HepG2 (cell line): ENCODE results near the gene SSC4D. TPM values are rescaled to one million over a fixed set of nuclear protein-coding genes. Genes with fewer than 3 reads are reported as not detected.

Experiments
- ARHGAP35 ChIP-seq: sonication (generic); formaldehyde crosslinking; IDR thresholded peaks from 2 replicates; pipeline ENCODE4 v1.9.0; 2022; ENCODE audit warnings: mild to moderate bottlenecking, inconsistent platforms, moderate library complexity, missing genetic modification reagents, borderline replicate concordance
- ATF6 ChIP-seq: sonication (generic); formaldehyde crosslinking; conservative IDR thresholded peaks from 2 replicates; pipeline ENCODE4 v1.4.0; 2020; ENCODE audit warnings: missing genetic modification reagents
- CBX1 ChIP-seq: IDR thresholded peaks from one replicate; pipeline ENCODE4 v1.6.1; 2016; ENCODE audit warnings: antibody characterized with exemption, low read depth
- CEBPG ChIP-seq: IDR thresholded peaks from 2 replicates; pipeline ENCODE4 v1.6.1; 2016
- DBP ChIP-seq: sonication (generic); formaldehyde crosslinking; IDR thresholded peaks from 2 replicates; pipeline ENCODE4 v1.4.0; 2020; ENCODE audit warnings: missing genetic modification reagents; ENCODE audit errors: not compliant biosample characterization
- KDM1A ChIP-seq: IDR thresholded peaks from 2 replicates; pipeline ENCODE4 v1.6.1; 2016; ENCODE audit warnings: missing compliant biosample characterization
- LBX2 ChIP-seq: sonication (generic); formaldehyde crosslinking; IDR thresholded peaks from 2 replicates; pipeline ENCODE4 v1.5.0; 2020; ENCODE audit warnings: missing genetic modification reagents, mild to moderate bottlenecking, borderline replicate concordance
- MED1 ChIP-seq: sonication (generic); formaldehyde crosslinking; IDR thresholded peaks from 2 replicates; pipeline ENCODE4 v1.4.0; 2020; ENCODE audit warnings: missing genetic modification reagents
- NPAS2 ChIP-seq: sonication (generic); formaldehyde crosslinking; IDR thresholded peaks from 2 replicates; pipeline ENCODE4 v1.8.0; 2022; ENCODE audit warnings: mild to moderate bottlenecking, missing genetic modification reagents, borderline replicate concordance
- NR2F1 ChIP-seq, 2 experiments: fragments of 450-650 bp in 1 of 2; formaldehyde crosslinking in 1 of 2; IDR thresholded peaks; 2 replicates each; pipeline versions ENCODE4 v1.5.0 to v1.6.1; 2016 to 2020; ENCODE audit warnings: mild to moderate bottlenecking in 1 of 2, missing compliant biosample characterization in 1 of 2, missing genetic modification reagents in 1 of 2, moderate library complexity in 1 of 2
- NR3C1 ChIP-seq: sonication (generic); formaldehyde crosslinking; IDR thresholded peaks from 2 replicates; pipeline ENCODE4 v1.4.0; 2020; ENCODE audit warnings: missing genetic modification reagents
- PHF5A ChIP-seq: IDR thresholded peaks from one replicate; pipeline ENCODE4 v1.6.1; 2018; ENCODE audit warnings: low read depth, missing genetic modification reagents; ENCODE audit not compliant: unreplicated experiment
- PTBP1 ChIP-seq: fragments of 200-400 bp; formaldehyde crosslinking; IDR thresholded peaks from 2 replicates; pipeline ENCODE4 v1.6.1; 2018; ENCODE audit warnings: low read length, low read depth; ENCODE audit not compliant: poor library complexity, severe bottlenecking
- SAP130 ChIP-seq: IDR thresholded peaks from 2 replicates; pipeline ENCODE4 v1.6.1; 2016; ENCODE audit warnings: low read depth
- SRY ChIP-seq: sonication (generic); formaldehyde crosslinking; IDR thresholded peaks from 2 replicates; pipeline ENCODE4 v1.8.0; 2022; ENCODE audit warnings: mild to moderate bottlenecking, missing genetic modification reagents
- TBX2 ChIP-seq: sonication (generic); formaldehyde crosslinking; IDR thresholded peaks from 2 replicates; pipeline ENCODE4 v1.5.0; 2020; ENCODE audit warnings: missing genetic modification reagents, mild to moderate bottlenecking, borderline replicate concordance
- TCF7 ChIP-seq: sonication (generic); IDR thresholded peaks from 2 replicates; pipeline ENCODE4 v1.6.1; 2016; ENCODE audit warnings: antibody characterized with exemption, low read depth
- ZBTB3 ChIP-seq: sonication (generic); formaldehyde crosslinking; IDR thresholded peaks from 2 replicates; pipeline ENCODE4 v1.4.0; 2020; ENCODE audit warnings: low read depth, mild to moderate bottlenecking, moderate library complexity, missing genetic modification reagents, borderline replicate concordance
- ZNF3 ChIP-seq: IDR thresholded peaks from 2 replicates; pipeline ENCODE4 v1.7.0; 2017; ENCODE audit warnings: inconsistent platforms
- ZNF317 ChIP-seq: sonication (generic); formaldehyde crosslinking; IDR thresholded peaks from 2 replicates; pipeline ENCODE4 v1.5.0; 2020; ENCODE audit warnings: mild to moderate bottlenecking, missing genetic modification reagents
- ZNF329 ChIP-seq: sonication (generic); formaldehyde crosslinking; IDR thresholded peaks from 2 replicates; pipeline ENCODE4 v1.9.0; 2021; ENCODE audit warnings: low read depth, mild to moderate bottlenecking, missing genetic modification reagents
- ZNF44 ChIP-seq: sonication (generic); formaldehyde crosslinking; IDR thresholded peaks from 2 replicates; pipeline ENCODE4 v1.5.1; 2020; ENCODE audit warnings: mild to moderate bottlenecking, missing genetic modification reagents
- ZNF441 ChIP-seq: sonication (generic); formaldehyde crosslinking; IDR thresholded peaks from 2 replicates; pipeline ENCODE4 v1.7.0; 2021; ENCODE audit warnings: missing genetic modification reagents, borderline replicate concordance
- ZNF460 ChIP-seq: sonication (generic); formaldehyde crosslinking; IDR thresholded peaks from 2 replicates; pipeline ENCODE4 v1.5.1; 2020; ENCODE audit warnings: missing genetic modification reagents, mild to moderate bottlenecking, borderline replicate concordance
- ZNF614 ChIP-seq: IDR thresholded peaks from 2 replicates; pipeline ENCODE4 v1.6.1; 2018; ENCODE audit warnings: missing biosample characterization, missing genetic modification reagents, inconsistent platforms, borderline replicate concordance
- ZNF800 ChIP-seq: sonication (generic); formaldehyde crosslinking; IDR thresholded peaks from 2 replicates; pipeline ENCODE4 v1.4.0; 2020; ENCODE audit warnings: missing genetic modification reagents
- ZNF850 ChIP-seq: sonication (generic); formaldehyde crosslinking; conservative IDR thresholded peaks from 2 replicates; pipeline ENCODE4 v1.9.0; 2021; ENCODE audit warnings: mild to moderate bottlenecking, missing genetic modification reagents
- polyA plus RNA-seq, 8 experiments: library from polyadenylated mRNA; depleted of rRNA in 3 of 8; stranded (reverse) in 7 of 8; unstranded in 1 of 8; fragments of >200 nt; fragmentation: Illumina TruSeq in 4 of 8; extraction: Trizol in 4 of 8; gene quantifications; 2 replicates each; pipeline versions ENCODE4 v1.2.1 to v1.2.3, GENCODE V29; 2011 to 2016; ENCODE audit warnings: low read depth in 4 of 8, missing spikeins in 1 of 8, mixed read lengths in 1 of 8; ENCODE audit not compliant: insufficient read depth in 1 of 8
- total RNA-seq, 5 experiments: library from RNA; depleted of rRNA; stranded (reverse); fragments of >200 nt; fragmentation: Illumina TruSeq; extraction: Trizol; gene quantifications; 2 replicates each; pipeline ENCODE4 v1.2.3, GENCODE V29; 2016; ENCODE audit warnings: low read depth in 1 of 5

The SSC4D gene
- total and polyA plus RNA-seq, 2 of the 13 experiments (the other 11 are each of a cell fraction or from before 2014, with no cell fraction given), result 33.3 to 63.8 TPM

GRCh38 chr7:76343931-76344321 lies 65.6 kb downstream of the SSC4D start (continued):
- TF ChIP-seq NR2F1 (CRISPR knock-in tag; IDR thresholded peaks at IDR 0.05) (no peak), ZNF441 (no peak), ZNF800 (CRISPR knock-in tag) (no peak), ZNF44 (no peak), ZNF329 (CRISPR knock-in tag) (no peak), ARHGAP35 (CRISPR knock-in tag) (no peak), LBX2 (CRISPR knock-in tag) (no peak), ZNF317 (no peak), ZBTB3 (CRISPR knock-in tag) (peak; percentile 69; the same call in 1 of the 2 replicates), NPAS2 (CRISPR knock-in tag) (no peak), DBP (CRISPR knock-in tag) (no peak), PHF5A (CRISPR knock-in tag) (no peak), CBX1 (no peak), ZNF3 (no peak), ZNF614 (no peak), NR3C1 (CRISPR knock-in tag) (no peak), SAP130 (CRISPR knock-in tag) (peak; percentile 50; the same call in 1 of the 2 replicates), TBX2 (CRISPR knock-in tag) (peak; percentile 40; the same call in 1 of the 2 replicates), KDM1A (CRISPR knock-in tag) (no peak), TCF7 (no peak), MED1 (no peak), SRY (CRISPR knock-in tag) (no peak), ATF6 (no peak), PTBP1 (no peak), ZNF850 (no peak), CEBPG (peak; percentile 91), ZNF460 (CRISPR knock-in tag) (peak; percentile 85)
